Muscle layer of colon (tissue), 2 donors: Measurements from ENCODE around the gene EXOC3L4.
"Not testable (repeated sequence)": the region's sequence is repeated elsewhere in the genome, so short reads cannot be mapped to it uniquely, and the experiment has no call there.

ENCODE experiments used
- H3K27ac ChIP-seq: one replicate; pipeline ENCODE4 v1.7.0; 2013; ENCODE audit warnings: low read depth, mild to moderate bottlenecking, low read length, moderate library complexity
- H3K27me3 ChIP-seq, 2 donors: one replicate each; pipeline ENCODE4 v1.7.0; 2013; ENCODE audit warnings: low read length in 2 of 2, mild to moderate bottlenecking in 2 of 2; ENCODE audit not compliant: insufficient read depth in 2 of 2, control insufficient read depth in 1 of 2
- H3K36me3 ChIP-seq: one replicate; pipeline ENCODE4 v1.7.0; 2013; ENCODE audit warnings: mild to moderate bottlenecking, low read length; ENCODE audit not compliant: insufficient read depth
- H3K4me1 ChIP-seq: one replicate; pipeline ENCODE4 v1.7.0; 2013; ENCODE audit warnings: mild to moderate bottlenecking, low read length; ENCODE audit not compliant: insufficient read depth
- H3K4me3 ChIP-seq, 2 donors: one replicate each; pipeline ENCODE4 v1.7.0; 2013; ENCODE audit warnings: low read length in 2 of 2, low read depth in 1 of 2, mild to moderate bottlenecking in 1 of 2, moderate library complexity in 1 of 2
- H3K9ac ChIP-seq: one replicate; pipeline ENCODE4 v1.7.0; 2013; ENCODE audit warnings: low read length
- H3K9me3 ChIP-seq: one replicate; pipeline ENCODE4 v1.7.0; 2013; ENCODE audit warnings: mild to moderate bottlenecking, low read length
- donor health status: abdominal sarcoma.
- donor health status: Adenocarcinoma of cecum.

Gene EXOC3L4

DNA sequence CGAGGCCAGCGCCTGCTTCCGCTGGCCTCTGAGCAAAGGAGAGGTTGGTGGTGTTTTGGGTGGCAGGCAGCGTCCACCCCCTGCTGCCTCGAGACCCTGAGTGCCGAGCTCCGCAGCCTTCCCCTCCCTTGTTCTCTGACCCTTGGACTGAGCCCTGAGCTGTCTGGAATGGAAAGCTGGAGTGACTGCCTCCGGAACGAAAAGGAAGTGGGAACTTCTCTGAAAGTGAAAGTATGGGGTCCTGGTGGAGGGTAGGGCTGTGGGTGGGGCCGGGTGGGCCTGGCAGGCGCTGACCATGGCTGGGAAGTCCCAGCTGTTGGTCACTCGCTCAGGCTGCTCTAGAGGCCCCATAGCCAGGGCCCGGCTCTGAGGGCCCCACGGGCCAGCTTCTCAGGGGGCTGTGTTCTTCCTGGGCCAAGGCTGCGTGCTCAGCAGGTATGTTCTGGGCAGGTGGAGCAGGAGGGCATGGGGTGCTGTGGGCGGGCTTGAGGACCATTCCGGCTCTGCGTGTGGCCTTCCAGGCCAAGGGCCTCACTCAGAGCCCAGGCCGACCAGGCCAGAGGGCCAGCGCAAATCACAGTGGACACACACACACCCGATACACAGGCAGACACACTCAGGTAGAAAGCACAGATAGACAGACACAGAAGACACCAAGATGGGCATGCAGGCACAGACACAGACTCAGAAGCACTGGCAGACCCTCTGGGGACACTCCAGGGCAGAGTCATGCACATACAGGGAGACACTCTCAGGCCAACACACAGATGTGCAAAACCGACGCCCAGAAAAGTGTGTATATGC is at the start of gene EXOC3L4:
EXOC3L4 (plus strand) TSS at position 320 of the 804 bp plus-strand sequence. CDS start 5,495 bp downstream, outside the sequence.
- H3K9ac ChIP-seq: no peak within 1 kb of the TSS
- peak within 1 kb of the TSS in 1 of 2 donors; percentile 37 for H3K4me3 ChIP-seq
- no peaks in the 10 kb centered on the region for H3K9me3 ChIP-seq
- H3K4me1 ChIP-seq: peaks cover 3% of the 10 kb centered on the region
- H3K27ac ChIP-seq: no peak within 1 kb of the TSS
- no peaks in the 10 kb centered on the region for H3K36me3 ChIP-seq
- H3K27me3 ChIP-seq: peaks cover 0 to 14% of the 10 kb centered on the region in 2 donors

DNA sequence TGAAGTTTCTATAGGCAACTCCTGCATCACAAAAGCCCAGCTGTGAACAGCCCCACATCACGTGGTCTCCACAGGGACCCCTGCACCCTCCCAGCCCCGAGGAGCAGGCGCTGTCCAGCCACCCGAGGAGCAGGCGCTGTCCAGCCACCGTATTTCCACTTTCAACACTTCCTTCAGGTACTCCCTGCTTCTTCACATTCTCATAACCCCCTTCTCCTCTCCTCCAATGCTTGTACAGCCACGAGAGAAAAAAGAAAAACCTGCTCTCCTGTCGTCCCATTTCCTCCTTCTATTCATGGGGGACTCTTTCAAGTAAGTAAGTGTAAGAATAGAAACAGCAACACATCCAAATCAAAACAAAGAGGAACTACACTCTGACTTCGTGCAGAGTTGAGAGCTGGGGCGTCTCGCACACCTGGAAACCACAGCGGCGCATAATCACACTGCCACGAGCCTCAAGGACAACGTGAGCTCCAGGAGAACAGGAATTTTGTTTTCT is 49.1 kb upstream of the EXOC3L4 start:
- no peak overlapping the region for H3K27ac ChIP-seq
- no peak overlapping the region for H3K9ac ChIP-seq
- no peaks in the 10 kb centered on the region for H3K9me3 ChIP-seq
- H3K36me3 ChIP-seq: peaks cover 6% of the 10 kb centered on the region
- no peak overlapping the region for H3K4me3 ChIP-seq
- H3K4me1 ChIP-seq: peaks cover 13% of the 10 kb centered on the region
- no peaks in the 10 kb centered on the region for H3K27me3 ChIP-seq

DNA sequence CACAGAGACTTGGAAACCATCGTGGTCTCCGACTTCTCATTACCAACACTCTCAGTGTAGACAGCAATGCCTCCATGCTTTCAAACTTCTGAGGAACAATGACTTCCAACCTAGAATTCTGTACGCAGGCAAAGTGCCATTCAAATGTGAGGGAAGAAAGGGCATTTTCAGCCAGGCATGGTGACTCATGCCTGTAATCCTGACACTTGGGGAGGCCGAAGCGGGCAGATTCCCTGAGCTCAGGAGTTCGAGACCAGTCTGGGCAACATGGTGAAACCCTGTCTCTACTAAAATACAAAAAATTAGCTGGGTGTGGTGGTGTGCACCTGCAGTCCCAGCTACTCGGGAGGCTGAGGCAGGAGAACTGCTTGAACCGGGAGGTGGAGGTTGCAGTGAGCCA is 47.1 kb upstream of the EXOC3L4 start:
- not testable (repeated sequence) for H3K27me3 ChIP-seq, H3K4me3 ChIP-seq, H3K9me3 ChIP-seq, H3K27ac ChIP-seq, H3K36me3 ChIP-seq, H3K9ac ChIP-seq
- H3K4me1 ChIP-seq: peaks cover 17% of the 10 kb centered on the region

DNA sequence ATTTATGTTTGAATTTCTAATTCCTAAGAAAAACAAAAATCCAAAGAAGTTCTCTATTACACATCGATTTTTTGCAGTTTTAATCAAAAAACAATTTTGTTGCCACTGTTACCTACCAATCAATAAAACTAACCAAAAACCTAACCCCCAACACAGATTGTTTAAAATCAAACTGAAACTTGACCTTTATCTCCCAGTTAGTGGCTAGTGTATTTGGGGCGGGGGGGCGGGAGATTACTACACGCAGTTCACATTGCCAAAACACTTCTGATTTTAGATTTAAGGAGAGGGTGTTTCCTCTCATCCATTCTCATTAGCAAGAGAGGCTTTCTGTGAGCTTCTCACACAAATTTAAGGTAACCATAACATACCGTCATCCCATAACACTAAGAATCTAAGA is 43.6 kb upstream of the EXOC3L4 start:
- Histone ChIP-seq H3K36me3 (no peaks in the 10 kb centered on the region), H3K9ac (no peak overlapping the region), H3K4me3 (no peak overlapping the region), H3K9me3 (no peaks in the 10 kb centered on the region), H3K27me3 (no peaks in the 10 kb centered on the region), H3K4me1 (peaks cover 31% of the 10 kb centered on the region), H3K27ac (no peak overlapping the region)

DNA sequence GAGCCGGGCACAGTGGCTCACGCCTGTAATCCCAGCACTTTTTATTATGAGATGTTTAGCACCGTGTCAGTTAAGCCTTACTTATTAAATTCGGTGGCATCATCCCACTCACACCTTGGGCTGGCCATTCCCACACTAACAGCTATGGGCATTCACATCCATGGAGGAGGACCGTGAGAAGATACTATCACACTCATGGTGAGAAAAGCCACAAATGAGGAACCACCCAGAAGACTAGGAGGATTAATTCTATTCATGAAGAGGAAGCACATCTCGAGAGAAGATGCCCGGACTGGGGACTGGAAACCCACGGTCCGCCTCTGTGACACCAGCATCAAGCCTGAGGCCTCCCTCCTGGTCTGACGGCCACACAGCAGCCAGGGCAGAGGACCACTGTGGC is 42.1 kb upstream of the EXOC3L4 start:
- H3K4me3 ChIP-seq: no peak overlapping the region
- H3K9me3 ChIP-seq: no peaks in the 10 kb centered on the region
- no peak overlapping the region for H3K9ac ChIP-seq
- H3K27me3 ChIP-seq: no peaks in the 10 kb centered on the region
- no peaks in the 10 kb centered on the region for H3K36me3 ChIP-seq
- peaks cover 28% of the 10 kb centered on the region for H3K4me1 ChIP-seq
- H3K27ac ChIP-seq: no peak overlapping the region

DNA sequence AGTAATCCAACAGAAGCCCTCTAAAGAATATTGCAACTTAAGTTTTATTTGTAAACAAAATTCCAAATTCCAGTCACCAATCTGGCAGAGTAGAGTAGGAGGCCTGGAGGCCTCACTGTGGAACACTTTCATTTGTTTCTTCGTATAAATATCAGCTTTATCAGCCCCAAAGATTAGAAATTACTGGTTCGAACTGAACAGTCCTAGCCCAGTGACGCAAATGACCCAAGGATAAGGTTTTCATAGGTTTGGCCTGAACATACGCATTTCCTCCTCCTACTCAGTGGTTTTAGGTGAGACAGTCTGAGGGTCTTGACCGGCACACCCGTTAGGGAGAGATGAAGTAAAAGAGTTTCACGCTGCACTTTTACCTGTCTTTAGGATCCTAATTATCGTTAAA is 38.8 kb upstream of the EXOC3L4 start:
- peak overlapping the region in 1 of 2 donors; percentile 48 for H3K4me3 ChIP-seq
- peaks cover 33% of the 10 kb centered on the region for H3K4me1 ChIP-seq
- H3K27ac ChIP-seq: no peak overlapping the region
- H3K36me3 ChIP-seq: no peaks in the 10 kb centered on the region
- H3K9ac ChIP-seq: peak overlapping the region; percentile 34
- H3K27me3 ChIP-seq: no peaks in the 10 kb centered on the region
- H3K9me3 ChIP-seq: no peaks in the 10 kb centered on the region

DNA sequence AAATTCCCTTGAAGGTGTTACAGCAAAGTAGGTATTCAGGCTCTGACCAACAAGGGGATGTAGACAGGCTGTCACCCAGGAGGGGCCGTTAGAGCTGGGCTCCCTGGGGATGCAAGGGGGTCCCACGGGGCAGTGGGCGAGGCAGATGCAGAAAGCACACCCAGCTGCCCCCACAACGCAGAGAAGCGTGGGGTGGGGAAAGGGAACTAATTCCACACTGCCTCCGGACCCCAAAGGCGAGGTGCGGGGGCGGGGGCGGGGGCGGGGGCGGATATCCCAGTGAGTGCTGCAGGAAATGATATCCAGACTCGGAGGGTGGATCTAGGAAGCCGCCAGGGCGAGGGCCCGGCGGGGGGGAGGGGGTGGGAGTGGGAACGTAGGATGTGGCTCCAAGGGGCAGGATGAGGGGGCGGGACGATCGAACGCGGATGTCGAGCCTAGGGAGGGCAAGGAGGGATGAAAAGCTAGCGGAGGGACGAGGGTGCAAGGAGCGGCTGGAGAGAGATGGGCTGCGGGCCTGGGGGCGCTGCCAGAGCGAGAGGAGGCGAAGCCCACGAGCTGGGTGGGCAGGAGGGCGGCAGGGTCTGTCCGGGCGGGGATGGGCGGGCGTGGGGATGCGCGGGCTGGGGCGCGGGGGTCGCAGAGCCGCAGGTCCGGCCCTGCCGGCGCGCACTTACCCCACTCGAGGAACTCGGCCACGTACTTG is 38.0 kb upstream of the EXOC3L4 start:
- H3K9me3 ChIP-seq: no peaks in the 10 kb centered on the region
- H3K4me1 ChIP-seq: peaks cover 30% of the 10 kb centered on the region
- no peaks in the 10 kb centered on the region for H3K27me3 ChIP-seq
- H3K27ac ChIP-seq: peak overlapping the region; percentile 68
- peak overlapping the region; percentile 48 to 85 for H3K4me3 ChIP-seq
- peak overlapping the region; percentile 34 for H3K9ac ChIP-seq
- H3K36me3 ChIP-seq: no peaks in the 10 kb centered on the region

DNA sequence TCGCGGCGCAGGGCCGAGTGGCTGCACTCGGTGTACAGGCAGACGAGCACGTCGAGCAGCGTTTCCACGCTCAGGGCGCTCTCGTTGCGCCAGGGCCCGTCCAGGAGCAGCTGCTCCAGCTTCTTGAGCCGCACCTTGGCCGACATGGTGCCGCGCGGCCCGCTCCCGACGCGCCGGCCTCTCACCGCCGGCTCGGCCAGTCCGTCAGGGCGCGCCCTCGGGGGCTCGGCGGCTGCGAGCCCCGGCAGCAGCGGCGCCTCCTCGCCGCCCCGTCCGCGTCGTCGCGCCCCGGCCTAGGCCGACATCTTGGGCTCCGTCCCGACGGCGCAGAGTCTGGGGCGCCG is 37.5 kb upstream of the EXOC3L4 start:
- no peaks in the 10 kb centered on the region for H3K9me3 ChIP-seq
- H3K36me3 ChIP-seq: no peaks in the 10 kb centered on the region
- no peaks in the 10 kb centered on the region for H3K27me3 ChIP-seq
- H3K9ac ChIP-seq: no peak overlapping the region
- peaks cover 30% of the 10 kb centered on the region for H3K4me1 ChIP-seq
- peak overlapping the region; percentile 48 to 85 for H3K4me3 ChIP-seq
- H3K27ac ChIP-seq: peak overlapping the region; percentile 68

DNA sequence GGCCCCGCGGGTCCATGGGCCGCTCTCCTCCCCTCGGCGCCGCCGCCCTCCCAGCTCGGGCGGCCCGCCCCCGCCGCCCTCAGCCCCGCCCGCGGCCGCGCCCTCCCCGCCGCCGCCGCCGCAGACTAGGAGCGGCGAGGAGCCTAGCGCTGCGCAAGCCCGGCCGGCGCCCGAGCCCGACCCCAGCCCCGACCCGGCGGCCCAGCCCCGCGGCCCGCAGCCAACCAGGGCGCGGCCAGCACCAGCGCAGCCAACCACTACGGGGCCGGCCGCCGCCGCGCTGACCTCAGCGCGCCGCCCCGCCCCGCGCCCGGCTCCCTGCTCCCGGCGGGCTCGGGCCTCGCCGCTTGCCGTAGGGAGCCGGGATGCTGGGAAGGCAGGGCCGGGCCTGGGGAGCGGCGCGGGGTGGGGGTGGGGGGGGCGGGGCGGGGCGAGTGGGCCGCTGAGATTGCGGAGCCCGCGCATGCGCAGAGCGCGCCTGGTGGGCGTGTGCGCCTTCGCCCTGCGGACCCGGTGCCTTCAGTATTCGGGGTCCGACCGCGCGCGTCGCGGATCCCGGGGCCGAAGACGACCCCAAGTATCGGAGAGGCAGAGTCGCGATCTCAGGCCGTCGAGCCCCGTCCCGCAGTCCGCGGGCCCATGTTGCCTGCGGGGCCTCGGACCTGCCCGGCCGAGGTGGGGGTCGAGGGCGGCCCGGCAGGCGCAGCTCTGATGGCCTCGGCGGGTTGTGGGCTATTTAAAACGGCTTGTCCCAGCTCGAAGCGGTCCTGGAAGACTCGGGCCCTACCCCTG is 37.0 kb upstream of the EXOC3L4 start, which contains the start of gene CDC42BPB:
CDC42BPB (minus strand) TSS at position 178 of the 792 bp plus-strand sequence. CDS start 376 bp downstream, outside the sequence.
- Histone ChIP-seq H3K9me3 (no peaks in the 10 kb centered on the region), H3K4me3 (peak within 1 kb of the TSS; percentile 75 to 85), H3K27me3 (no peaks in the 10 kb centered on the region), H3K9ac (peak within 1 kb of the TSS; percentile 11), H3K27ac (peak within 1 kb of the TSS; percentile 71), H3K36me3 (no peaks in the 10 kb centered on the region), H3K4me1 (peaks cover 28% of the 10 kb centered on the region)

DNA sequence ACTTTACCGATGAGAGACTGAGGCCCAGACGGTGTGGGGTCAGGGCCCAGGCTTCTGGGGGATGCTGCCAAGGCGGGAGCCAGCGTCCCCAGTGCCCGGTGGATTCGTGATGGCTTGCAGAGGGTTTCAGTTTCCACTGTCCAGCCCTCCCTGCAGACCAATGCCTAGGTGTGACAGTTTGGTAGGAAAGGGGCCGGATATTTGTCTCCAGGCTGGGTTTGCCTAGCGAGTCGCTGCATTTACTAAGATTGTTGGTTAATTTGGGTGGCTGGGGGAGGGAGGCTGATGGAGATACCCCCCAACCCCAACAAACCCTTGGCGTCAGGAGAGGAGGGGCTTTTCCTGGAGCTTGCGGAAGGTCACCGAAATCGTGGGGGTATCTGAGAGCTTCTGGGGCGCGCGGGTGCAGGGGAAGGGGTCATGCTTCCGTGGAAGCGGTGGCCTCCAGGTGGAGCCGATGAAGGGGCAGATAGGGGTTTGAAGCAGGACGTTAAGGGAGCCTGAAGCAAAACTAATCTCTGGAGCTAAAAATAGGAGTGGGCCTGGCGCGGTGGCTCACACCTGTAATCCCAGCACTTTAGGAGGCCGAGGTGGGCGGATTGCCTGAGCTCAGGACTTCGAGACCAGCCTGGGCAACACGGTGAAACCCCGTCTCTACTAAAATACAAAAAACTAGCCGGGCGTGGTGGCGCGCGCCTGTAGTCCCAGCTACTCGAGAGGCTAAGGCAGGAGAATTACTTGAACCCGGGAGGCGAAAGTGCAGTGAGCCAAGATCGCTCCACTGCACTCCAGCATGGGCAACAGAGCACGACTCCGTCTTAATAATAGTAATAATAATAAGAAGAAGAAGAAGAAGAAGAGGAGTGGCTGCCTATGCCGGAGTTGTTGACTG is 36.1 kb upstream of the EXOC3L4 start:
- peak overlapping the region; percentile 75 to 76 for H3K4me3 ChIP-seq
- H3K9me3 ChIP-seq: no peaks in the 10 kb centered on the region
- no peaks in the 10 kb centered on the region for H3K36me3 ChIP-seq
- peak overlapping the region; percentile 71 for H3K27ac ChIP-seq
- peaks cover 25% of the 10 kb centered on the region for H3K4me1 ChIP-seq
- H3K27me3 ChIP-seq: no peaks in the 10 kb centered on the region
- H3K9ac ChIP-seq: peak overlapping the region; percentile 11
